HCT116 (cell line): ENCODE results near the gene MEIS2. TPM values are rescaled to one million over a fixed set of nuclear protein-coding genes. Genes with fewer than 3 reads are reported as not detected.

Experiments used
- ATAC-seq: fragments of 200-7000 bp; cut with Tn5 transposase; 2 replicates; pipeline ENCODE4 v1.9.1; 2020; ENCODE audit warnings: mild to moderate bottlenecking, moderate library complexity
- BruUV-seq: library from RNA; stranded (reverse); fragments of 400-500 nt; replicated peaks from 2 replicates; lab custom pipeline; 2021; lab: Mats Ljungman, UMichigan
- CTCF ChIA-PET: fragments of 300-600 bp; sonication (Branson Sonifier 250); formaldehyde crosslinking; loops from one replicate; lab custom pipeline; 2021; ENCODE audit warnings: antibody characterized with exemption; lab: Charles Lee
- POLR2A ChIA-PET: fragments of 300-600, 350-600 bp; sonication (Branson Sonifier 250); formaldehyde crosslinking; loops from one replicate; lab custom pipeline; 2021; ENCODE audit warnings: antibody characterized with exemption; lab: Charles Lee
- RAD21 ChIA-PET, 2 experiments: fragments of 300-600 bp; sonication (Branson Sonifier 250); formaldehyde crosslinking; loops; one replicate each; lab custom pipeline; 2023; ENCODE audit warnings: low total read pairs in 2 of 2; ENCODE audit not compliant: uncharacterized antibody in 2 of 2, unreplicated experiment in 2 of 2, low non-redundant PET in 1 of 2; lab: Charles Lee
- DNase-seq: peaks from one replicate; pipeline ENCODE4 v3.0.0-alpha.2; 2010; ENCODE audit warnings: low read depth, low spot score
- H2AFZ ChIP-seq: fragments of 200-600 bp; shearing (Covaris generic), sonication (generic); 2 replicates; pipeline ENCODE4 v1.6.1; 2017; ENCODE audit warnings: low read depth, mixed run types, mixed read lengths, antibody characterized with exemption, low read length; ENCODE audit not compliant: poor library complexity, severe bottlenecking
- H3K27ac ChIP-seq: 2 replicates; pipeline ENCODE4 v1.5.1; 2012; ENCODE audit warnings: low read depth, low read length
- H3K27me3 ChIP-seq: fragments of 200-600 bp; sonication (generic); 2 replicates; pipeline ENCODE4 v1.6.1; 2016; ENCODE audit warnings: mixed run types, low read length, mixed read lengths; ENCODE audit not compliant: insufficient read depth
- H3K36me3 ChIP-seq, 2 experiments: fragments of 200-500 bp in 1 of 2; fragments of 200-600 bp in 1 of 2; sonication (Bioruptor generic) in 1 of 2; sonication (generic) in 1 of 2; 2 replicates each; pipeline versions ENCODE4 v1.5.1 to v1.6.1; 2014 to 2016; ENCODE audit warnings: low read length in 2 of 2, inconsistent platforms in 1 of 2, mixed read lengths in 1 of 2, mixed run types in 1 of 2; ENCODE audit not compliant: insufficient read depth in 2 of 2, control insufficient read depth in 1 of 2
- H3K4me1 ChIP-seq, 2 experiments: fragments of 200-600 bp in 1 of 2; sonication (generic) in 1 of 2; 2 replicates each; pipeline versions ENCODE4 v1.5.1 to v1.6.1; 2012 to 2017; ENCODE audit warnings: low read length in 2 of 2, inconsistent platforms in 1 of 2, mild to moderate bottlenecking in 1 of 2, mixed read lengths in 1 of 2, mixed run types in 1 of 2, moderate library complexity in 1 of 2; ENCODE audit not compliant: insufficient read depth in 2 of 2, control insufficient read depth in 1 of 2
- H3K4me2 ChIP-seq: fragments of 200-600 bp; sonication (generic); 2 replicates; pipeline ENCODE4 v1.6.1; 2017; ENCODE audit warnings: mixed run types, low read length, mixed read lengths
- H3K4me3 ChIP-seq, 2 experiments: fragments of 200-600 bp in 1 of 2; sonication (generic) in 1 of 2; replicated peaks in 1 of 2; 2 replicates each; pipeline ENCODE4 v1.5.1; 2011 to 2016; ENCODE audit warnings: low read length in 2 of 2, control low read depth in 1 of 2, low read depth in 1 of 2, mild to moderate bottlenecking in 1 of 2, mixed read lengths in 1 of 2, mixed run types in 1 of 2
- H3K79me2 ChIP-seq: fragments of 200-600 bp; sonication (generic); 2 replicates; pipeline ENCODE4 v1.6.1; 2017; ENCODE audit warnings: mild to moderate bottlenecking, mixed run types, low read length, moderate library complexity, mixed read lengths; ENCODE audit not compliant: insufficient read depth
- H3K9ac ChIP-seq: fragments of 200-600 bp; sonication (generic); 2 replicates; pipeline ENCODE4 v1.6.1; 2016; ENCODE audit warnings: low read length, mixed read lengths
- H3K9me2 ChIP-seq: fragments of 200-600 bp; sonication (generic), shearing (Covaris generic); 2 replicates; pipeline ENCODE4 v1.6.1; 2017; ENCODE audit warnings: mixed run types, mild to moderate bottlenecking, moderate library complexity; ENCODE audit not compliant: insufficient read depth
- H3K9me3 ChIP-seq, 2 experiments: fragments of 200-500 bp in 1 of 2; fragments of 200-600 bp in 1 of 2; sonication (Bioruptor generic) in 1 of 2; sonication (generic) in 1 of 2; 2 replicates each; pipeline ENCODE4 v1.6.1; 2014 to 2017; ENCODE audit warnings: low read length in 2 of 2, mixed read lengths in 2 of 2, inconsistent platforms in 1 of 2, low read depth in 1 of 2, mild to moderate bottlenecking in 1 of 2, mixed run types in 1 of 2, moderate library complexity in 1 of 2; ENCODE audit not compliant: control insufficient read depth in 1 of 2, insufficient read depth in 1 of 2
- H4K20me1 ChIP-seq: fragments of 200-600 bp; sonication (generic), shearing (Covaris generic); 2 replicates; pipeline ENCODE4 v1.6.1; 2017; ENCODE audit warnings: mixed run types, mild to moderate bottlenecking, moderate library complexity; ENCODE audit not compliant: insufficient read depth
- ATF3 ChIP-seq: IDR thresholded peaks from 2 replicates; pipeline ENCODE4 v1.6.1; 2012
- CBX3 ChIP-seq: IDR thresholded peaks from 2 replicates; pipeline ENCODE4 v1.6.1; 2012; ENCODE audit warnings: low read depth
- CEBPB ChIP-seq: IDR thresholded peaks from 2 replicates; pipeline ENCODE4 v1.6.1; 2012; ENCODE audit warnings: low read depth
- CTCF ChIP-seq, 3 experiments: fragments of 200-600 bp in 1 of 3; sonication (generic) in 1 of 3; IDR thresholded peaks in 2 of 3; conservative IDR thresholded peaks in 1 of 3; 2 replicates each; pipeline ENCODE4 v1.5.1; 2012 to 2017; ENCODE audit warnings: low read depth in 2 of 3, low read length in 2 of 3, antibody characterized with exemption in 1 of 3, borderline replicate concordance in 1 of 3, control low read depth in 1 of 3, mild to moderate bottlenecking in 1 of 3, mixed read lengths in 1 of 3, mixed run types in 1 of 3, moderate library complexity in 1 of 3; ENCODE audit not compliant: insufficient read depth in 1 of 3
- EGR1 ChIP-seq: IDR thresholded peaks from 2 replicates; pipeline ENCODE4 v1.6.1; 2012; ENCODE audit warnings: low read depth
- ELF1 ChIP-seq: IDR thresholded peaks from 2 replicates; pipeline ENCODE4 v1.6.1; 2012; ENCODE audit warnings: low read depth, borderline replicate concordance
- EZH2 ChIP-seq: fragments of 200-600 bp; sonication (generic); IDR thresholded peaks from 2 replicates; pipeline ENCODE4 v1.6.1; 2017; ENCODE audit warnings: antibody characterized with exemption, mixed run types
- EZH2phosphoT487 ChIP-seq: fragments of 200-600 bp; IDR thresholded peaks from 2 replicates; pipeline ENCODE4 v1.6.1; 2018; ENCODE audit warnings: antibody characterized with exemption, borderline replicate concordance
- JUND ChIP-seq: IDR thresholded peaks from 2 replicates; pipeline ENCODE4 v1.6.1; 2012
- POLR2AphosphoS5 ChIP-seq: IDR thresholded peaks from 2 replicates; pipeline ENCODE4 v1.6.1; 2011; ENCODE audit warnings: mild to moderate bottlenecking, low read depth, low read length, moderate library complexity
- RAD21 ChIP-seq: IDR thresholded peaks from 2 replicates; pipeline ENCODE4 v1.6.1; 2012; ENCODE audit warnings: low read depth, mild to moderate bottlenecking
- SIN3A ChIP-seq: IDR thresholded peaks from 2 replicates; pipeline ENCODE4 v1.6.1; 2012; ENCODE audit warnings: low read depth
- TCF7L2 ChIP-seq: IDR thresholded peaks from 2 replicates; pipeline ENCODE4 v1.7.0; 2011; ENCODE audit warnings: borderline replicate concordance, inconsistent platforms; ENCODE audit not compliant: insufficient read depth, insufficient read length; ENCODE audit errors: extremely low read depth
- ZBTB33 ChIP-seq: IDR thresholded peaks from 2 replicates; pipeline ENCODE4 v1.6.1; 2011; ENCODE audit warnings: mild to moderate bottlenecking, low read length, moderate library complexity; ENCODE audit not compliant: insufficient replicate concordance; ENCODE audit errors: extremely low read depth
- ZNF274 ChIP-seq: fragments of 200-500 bp; sonication (Bioruptor generic); IDR thresholded peaks from 2 replicates; pipeline ENCODE4 v1.6.1; 2014; ENCODE audit warnings: mild to moderate bottlenecking, low read depth, low read length, inconsistent platforms
- intact Hi-C: fragments of 100-400 bp; cut with micrococcal nuclease; formaldehyde crosslinking; loops from 2 replicates; pipeline ENCODE4 v1.10.0; 2022
- total RNA-seq: library from RNA; stranded (reverse); gene quantifications from one replicate; pipeline ENCODE4 v1.2.1, GENCODE V29; 2021; ENCODE audit not compliant: unreplicated experiment

The MEIS2 gene
- total RNA-seq, 1 experiment from 2014 or later, result 11.5 TPM

DNA sequence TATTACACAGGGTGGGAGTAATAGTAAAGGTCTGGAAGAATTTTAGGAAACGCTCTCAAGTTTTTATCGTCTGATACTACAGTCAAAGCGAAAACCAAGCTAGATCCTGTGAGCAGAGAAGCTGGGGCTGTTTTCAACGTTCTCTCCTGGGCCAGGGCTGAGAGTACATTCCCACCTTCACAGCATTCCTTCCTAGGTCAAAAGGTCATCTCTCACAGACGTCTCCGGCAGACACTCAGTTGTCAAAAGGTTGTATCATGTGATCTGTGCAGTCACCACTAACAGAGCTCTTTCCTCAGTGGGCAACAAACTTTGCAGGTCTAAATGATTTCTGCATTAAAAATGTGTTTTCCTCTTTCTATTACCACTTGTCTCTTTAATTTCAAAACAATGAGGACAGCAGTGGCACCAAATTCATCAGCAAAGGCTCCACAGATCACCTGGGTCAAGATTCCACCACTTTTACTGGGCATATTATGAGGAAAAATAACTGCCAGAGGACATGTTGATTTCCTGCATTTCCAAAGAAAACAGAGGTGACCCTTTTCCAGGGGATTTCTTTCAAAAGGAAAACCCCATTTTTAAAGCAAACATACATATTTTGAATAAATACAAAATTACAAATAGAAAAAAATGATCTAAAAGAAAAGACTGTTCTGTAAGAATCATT lies 41.9 kb downstream of the MEIS2 start:
- H3K27ac ChIP-seq, result no peak overlapping the region
- DNase-seq, result no peak
- TF ChIP-seq POLR2AphosphoS5, result no peak
- TF ChIP-seq CTCF (IDR thresholded peaks at IDR 0.05 in 2 of 3, conservative IDR thresholded peaks at IDR 0.05 in 1 of 3; ENCODE audit: borderline replicate concordance in 1 of 3, insufficient read depth in 1 of 3, low read depth in 2 of 3, low read length in 2 of 3), result no peak
- no peak for TF ChIP-seq JUND
- ChIA-PET CTCF (no interaction called here), RAD21 (no interaction called here), POLR2A (no interaction called here)
- H4K20me1 ChIP-seq, result no peaks in the 10 kb centered on the region
- no peaks in the 10 kb centered on the region for H3K79me2 ChIP-seq
- peaks cover 36 to 45% of the 10 kb centered on the region in 2 experiments for H3K4me1 ChIP-seq
- intact Hi-C loops, result no loop called here
- peak overlapping the region; percentile 49 for H3K4me2 ChIP-seq
- H3K9me2 ChIP-seq, result no peaks in the 10 kb centered on the region
- H3K36me3 ChIP-seq, result no peaks in the 10 kb centered on the region
- H2AFZ ChIP-seq, result no peak overlapping the region
- H3K4me3 ChIP-seq, result no peak overlapping the region
- ATAC-seq, result 0 out of 2 replicates have a peak, but pooled peaks have one; percentile 53
- H3K27me3 ChIP-seq, result no peaks in the 10 kb centered on the region
- no peak overlapping the region for H3K9ac ChIP-seq
- no peaks in the 10 kb centered on the region for H3K9me3 ChIP-seq
- BruUV-seq, result no TSS peak

DNA sequence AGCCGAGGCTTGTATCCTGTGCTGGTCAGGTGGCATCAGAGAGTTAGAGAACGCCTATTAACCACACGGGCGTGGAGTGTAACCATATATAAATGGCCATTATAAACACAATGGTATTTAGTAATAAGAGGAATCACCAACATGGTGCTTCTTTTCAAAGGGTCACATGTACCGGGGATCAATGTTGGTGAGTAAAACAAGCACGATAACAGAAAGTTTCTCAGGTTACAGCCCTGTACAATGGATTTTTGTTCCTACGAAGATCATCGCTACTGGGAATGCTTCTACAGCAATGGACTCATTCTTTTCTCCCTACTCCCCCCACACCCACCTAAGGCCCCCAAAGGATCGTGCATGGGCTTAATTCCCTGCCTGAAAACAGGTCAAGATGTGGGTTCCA lies 42.5 kb downstream of the MEIS2 start:
- peaks cover 36 to 45% of the 10 kb centered on the region in 2 experiments for H3K4me1 ChIP-seq
- H3K4me2 ChIP-seq, result peak overlapping the region; percentile 49
- CTCF ChIA-PET, result no interaction called here
- intact Hi-C loops, result no loop called here
- no peaks in the 10 kb centered on the region for H3K9me2 ChIP-seq
- no peak for DNase-seq
- H3K27ac ChIP-seq, result no peak overlapping the region
- no peaks in the 10 kb centered on the region for H3K79me2 ChIP-seq
- POLR2A ChIA-PET, result no interaction called here
- RAD21 ChIA-PET, result no interaction called here
- no peak overlapping the region for H2AFZ ChIP-seq
- no peaks in the 10 kb centered on the region for H3K36me3 ChIP-seq
- H3K27me3 ChIP-seq, result no peaks in the 10 kb centered on the region
- no peaks in the 10 kb centered on the region for H3K9me3 ChIP-seq
- BruUV-seq, result no TSS peak
- no peak for ATAC-seq
- no peak overlapping the region for H3K4me3 ChIP-seq
- H4K20me1 ChIP-seq, result no peaks in the 10 kb centered on the region
- no peak overlapping the region for H3K9ac ChIP-seq
- TF ChIP-seq CBX3 (no peak), SIN3A (no peak), ELF1 (no peak), EZH2phosphoT487 (no peak), ZNF274 (no peak), EGR1 (no peak), ATF3 (no peak), EZH2 (no peak), CEBPB (no peak), TCF7L2 (no peak), RAD21 (no peak), ZBTB33 (no peak), POLR2AphosphoS5 (no peak)
